ENCODE measurements around the gene NFATC2. TPM values are rescaled to one million over a fixed set of nuclear protein-coding genes. Genes with fewer than 3 reads are reported as not detected.
A peak's percentile ranks its signal among the peaks of the same experiment; 100 is the strongest.

NFATC2 gene
- total and polyA plus RNA-seq, 2 experiments from 2014 or later = 0.52 to 0.59 TPM

- TF ChIP-seq STAT1 (IDR thresholded peaks at IDR 0.05; ENCODE audit: unreplicated experiment) = no peak
- TF ChIP-seq, protein P1, sequence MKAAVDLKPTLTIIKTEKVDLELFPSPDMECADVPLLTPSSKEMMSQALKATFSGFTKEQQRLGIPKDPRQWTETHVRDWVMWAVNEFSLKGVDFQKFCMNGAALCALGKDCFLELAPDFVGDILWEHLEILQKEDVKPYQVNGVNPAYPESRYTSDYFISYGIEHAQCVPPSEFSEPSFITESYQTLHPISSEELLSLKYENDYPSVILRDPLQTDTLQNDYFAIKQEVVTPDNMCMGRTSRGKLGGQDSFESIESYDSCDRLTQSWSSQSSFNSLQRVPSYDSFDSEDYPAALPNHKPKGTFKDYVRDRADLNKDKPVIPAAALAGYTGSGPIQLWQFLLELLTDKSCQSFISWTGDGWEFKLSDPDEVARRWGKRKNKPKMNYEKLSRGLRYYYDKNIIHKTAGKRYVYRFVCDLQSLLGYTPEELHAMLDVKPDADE (IDR thresholded peaks at IDR 0.05) = no peak
- TF ChIP-seq EZH2 (IDR thresholded peaks at IDR 0.05; ENCODE audit: low read depth, unreplicated experiment) = no peak
- no peak for TF ChIP-seq EZH2phosphoT487 (IDR thresholded peaks at IDR 0.05; ENCODE audit: unreplicated experiment)
Observed at GRCh38 chr20:51510936-51511605, 31.4 kb downstream of the NFATC2 start (continued).

GRCh38 chr20:51510169-51510568 is 32.4 kb downstream of the NFATC2 start:
- Histone ChIP-seq H3K79me2 (replicated peaks; ENCODE audit: insufficient read depth) (no peaks in the 10 kb centered on the region), H3K4me3 (no peak overlapping the region), H3F3A (replicated peaks; ENCODE audit: low read depth) (no peaks in the 10 kb centered on the region), H3K4me2 (no peak overlapping the region), H3K9me2 (ENCODE audit: insufficient read depth) (no peaks in the 10 kb centered on the region), H3K27ac (ENCODE audit: low read depth) (no peak overlapping the region), H3K4me1 (ENCODE audit: insufficient read depth) (no peaks in the 10 kb centered on the region), H3K27me3 (ENCODE audit: insufficient read depth) (no peaks in the 10 kb centered on the region), H2AFZ (no peak overlapping the region), H3K36me3 (ENCODE audit: insufficient read depth) (no peaks in the 10 kb centered on the region), H4K20me1 (replicated peaks; ENCODE audit: insufficient read depth) (no peaks in the 10 kb centered on the region)
- no peak for TF ChIP-seq CREB1 (CRISPR knock-in tag; IDR thresholded peaks at IDR 0.05; ENCODE audit: low read depth)
- TF ChIP-seq, protein P2, sequence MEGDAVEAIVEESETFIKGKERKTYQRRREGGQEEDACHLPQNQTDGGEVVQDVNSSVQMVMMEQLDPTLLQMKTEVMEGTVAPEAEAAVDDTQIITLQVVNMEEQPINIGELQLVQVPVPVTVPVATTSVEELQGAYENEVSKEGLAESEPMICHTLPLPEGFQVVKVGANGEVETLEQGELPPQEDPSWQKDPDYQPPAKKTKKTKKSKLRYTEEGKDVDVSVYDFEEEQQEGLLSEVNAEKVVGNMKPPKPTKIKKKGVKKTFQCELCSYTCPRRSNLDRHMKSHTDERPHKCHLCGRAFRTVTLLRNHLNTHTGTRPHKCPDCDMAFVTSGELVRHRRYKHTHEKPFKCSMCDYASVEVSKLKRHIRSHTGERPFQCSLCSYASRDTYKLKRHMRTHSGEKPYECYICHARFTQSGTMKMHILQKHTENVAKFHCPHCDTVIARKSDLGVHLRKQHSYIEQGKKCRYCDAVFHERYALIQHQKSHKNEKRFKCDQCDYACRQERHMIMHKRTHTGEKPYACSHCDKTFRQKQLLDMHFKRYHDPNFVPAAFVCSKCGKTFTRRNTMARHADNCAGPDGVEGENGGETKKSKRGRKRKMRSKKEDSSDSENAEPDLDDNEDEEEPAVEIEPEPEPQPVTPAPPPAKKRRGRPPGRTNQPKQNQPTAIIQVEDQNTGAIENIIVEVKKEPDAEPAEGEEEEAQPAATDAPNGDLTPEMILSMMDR (conservative IDR thresholded peaks at IDR 0.05; ENCODE audit: low read depth in 2 of 2) = no peak
- H3K9me3 Mint-ChIP-seq = no peaks in the 10 kb centered on the region
- H3K4me1 Mint-ChIP-seq = no peaks in the 10 kb centered on the region
- ATAC-seq (no peak), DNase-seq (ENCODE audit: low spot score) (no peak)
- H3K4me3 Mint-ChIP-seq = no peak overlapping the region
- peaks cover 1% of the 10 kb centered on the region for H3K27me3 Mint-ChIP-seq (ENCODE audit: insufficient read depth, low read depth, poor library complexity)
- H3K36me3 Mint-ChIP-seq (ENCODE audit: low read depth) = no peaks in the 10 kb centered on the region
- H3K27ac Mint-ChIP-seq = no peak overlapping the region

GRCh38 chr20:51509208-51509607 is 33.3 kb downstream of the NFATC2 start:
- Histone ChIP-seq H3K4me1 (ENCODE audit: insufficient read depth) (no peaks in the 10 kb centered on the region), H3K9me2 (ENCODE audit: insufficient read depth) (no peaks in the 10 kb centered on the region), H3K36me3 (ENCODE audit: insufficient read depth) (no peaks in the 10 kb centered on the region), H2AFZ (no peak overlapping the region), H3K27me3 (ENCODE audit: insufficient read depth) (no peaks in the 10 kb centered on the region), H3K4me3 (no peak overlapping the region), H4K20me1 (replicated peaks; ENCODE audit: insufficient read depth) (no peaks in the 10 kb centered on the region), H3K4me2 (no peak overlapping the region), H3K27ac (ENCODE audit: low read depth) (no peak overlapping the region), H3F3A (replicated peaks; ENCODE audit: low read depth) (no peaks in the 10 kb centered on the region), H3K79me2 (replicated peaks; ENCODE audit: insufficient read depth) (no peaks in the 10 kb centered on the region)
- H3K4me1 Mint-ChIP-seq = no peaks in the 10 kb centered on the region
- DNase-seq (ENCODE audit: low spot score) = no peak
- H3K36me3 Mint-ChIP-seq (ENCODE audit: low read depth) = no peaks in the 10 kb centered on the region
- H3K27me3 Mint-ChIP-seq (ENCODE audit: insufficient read depth, low read depth, poor library complexity) = peaks cover 1% of the 10 kb centered on the region
- no peaks in the 10 kb centered on the region for H3K9me3 Mint-ChIP-seq
- no peak for ATAC-seq
- H3K27ac Mint-ChIP-seq = peak overlapping the region; percentile 41; the same call in 1 of the 2 replicates
- H3K4me3 Mint-ChIP-seq = no peak overlapping the region; the same call in 2 of the 3 replicates
- TF ChIP-seq EZH2 (IDR thresholded peaks at IDR 0.05; ENCODE audit: low read depth, unreplicated experiment) = no peak
- TF ChIP-seq POLR2AphosphoS5 (IDR thresholded peaks at IDR 0.05; ENCODE audit: low read depth) = no peak
- TF ChIP-seq ZNF331 (CRISPR knock-in tag; IDR thresholded peaks at IDR 0.05; ENCODE audit: low read depth) = no peak
- TF ChIP-seq CREB1 (CRISPR knock-in tag; IDR thresholded peaks at IDR 0.05; ENCODE audit: low read depth) = no peak
- TF ChIP-seq, protein P3, sequence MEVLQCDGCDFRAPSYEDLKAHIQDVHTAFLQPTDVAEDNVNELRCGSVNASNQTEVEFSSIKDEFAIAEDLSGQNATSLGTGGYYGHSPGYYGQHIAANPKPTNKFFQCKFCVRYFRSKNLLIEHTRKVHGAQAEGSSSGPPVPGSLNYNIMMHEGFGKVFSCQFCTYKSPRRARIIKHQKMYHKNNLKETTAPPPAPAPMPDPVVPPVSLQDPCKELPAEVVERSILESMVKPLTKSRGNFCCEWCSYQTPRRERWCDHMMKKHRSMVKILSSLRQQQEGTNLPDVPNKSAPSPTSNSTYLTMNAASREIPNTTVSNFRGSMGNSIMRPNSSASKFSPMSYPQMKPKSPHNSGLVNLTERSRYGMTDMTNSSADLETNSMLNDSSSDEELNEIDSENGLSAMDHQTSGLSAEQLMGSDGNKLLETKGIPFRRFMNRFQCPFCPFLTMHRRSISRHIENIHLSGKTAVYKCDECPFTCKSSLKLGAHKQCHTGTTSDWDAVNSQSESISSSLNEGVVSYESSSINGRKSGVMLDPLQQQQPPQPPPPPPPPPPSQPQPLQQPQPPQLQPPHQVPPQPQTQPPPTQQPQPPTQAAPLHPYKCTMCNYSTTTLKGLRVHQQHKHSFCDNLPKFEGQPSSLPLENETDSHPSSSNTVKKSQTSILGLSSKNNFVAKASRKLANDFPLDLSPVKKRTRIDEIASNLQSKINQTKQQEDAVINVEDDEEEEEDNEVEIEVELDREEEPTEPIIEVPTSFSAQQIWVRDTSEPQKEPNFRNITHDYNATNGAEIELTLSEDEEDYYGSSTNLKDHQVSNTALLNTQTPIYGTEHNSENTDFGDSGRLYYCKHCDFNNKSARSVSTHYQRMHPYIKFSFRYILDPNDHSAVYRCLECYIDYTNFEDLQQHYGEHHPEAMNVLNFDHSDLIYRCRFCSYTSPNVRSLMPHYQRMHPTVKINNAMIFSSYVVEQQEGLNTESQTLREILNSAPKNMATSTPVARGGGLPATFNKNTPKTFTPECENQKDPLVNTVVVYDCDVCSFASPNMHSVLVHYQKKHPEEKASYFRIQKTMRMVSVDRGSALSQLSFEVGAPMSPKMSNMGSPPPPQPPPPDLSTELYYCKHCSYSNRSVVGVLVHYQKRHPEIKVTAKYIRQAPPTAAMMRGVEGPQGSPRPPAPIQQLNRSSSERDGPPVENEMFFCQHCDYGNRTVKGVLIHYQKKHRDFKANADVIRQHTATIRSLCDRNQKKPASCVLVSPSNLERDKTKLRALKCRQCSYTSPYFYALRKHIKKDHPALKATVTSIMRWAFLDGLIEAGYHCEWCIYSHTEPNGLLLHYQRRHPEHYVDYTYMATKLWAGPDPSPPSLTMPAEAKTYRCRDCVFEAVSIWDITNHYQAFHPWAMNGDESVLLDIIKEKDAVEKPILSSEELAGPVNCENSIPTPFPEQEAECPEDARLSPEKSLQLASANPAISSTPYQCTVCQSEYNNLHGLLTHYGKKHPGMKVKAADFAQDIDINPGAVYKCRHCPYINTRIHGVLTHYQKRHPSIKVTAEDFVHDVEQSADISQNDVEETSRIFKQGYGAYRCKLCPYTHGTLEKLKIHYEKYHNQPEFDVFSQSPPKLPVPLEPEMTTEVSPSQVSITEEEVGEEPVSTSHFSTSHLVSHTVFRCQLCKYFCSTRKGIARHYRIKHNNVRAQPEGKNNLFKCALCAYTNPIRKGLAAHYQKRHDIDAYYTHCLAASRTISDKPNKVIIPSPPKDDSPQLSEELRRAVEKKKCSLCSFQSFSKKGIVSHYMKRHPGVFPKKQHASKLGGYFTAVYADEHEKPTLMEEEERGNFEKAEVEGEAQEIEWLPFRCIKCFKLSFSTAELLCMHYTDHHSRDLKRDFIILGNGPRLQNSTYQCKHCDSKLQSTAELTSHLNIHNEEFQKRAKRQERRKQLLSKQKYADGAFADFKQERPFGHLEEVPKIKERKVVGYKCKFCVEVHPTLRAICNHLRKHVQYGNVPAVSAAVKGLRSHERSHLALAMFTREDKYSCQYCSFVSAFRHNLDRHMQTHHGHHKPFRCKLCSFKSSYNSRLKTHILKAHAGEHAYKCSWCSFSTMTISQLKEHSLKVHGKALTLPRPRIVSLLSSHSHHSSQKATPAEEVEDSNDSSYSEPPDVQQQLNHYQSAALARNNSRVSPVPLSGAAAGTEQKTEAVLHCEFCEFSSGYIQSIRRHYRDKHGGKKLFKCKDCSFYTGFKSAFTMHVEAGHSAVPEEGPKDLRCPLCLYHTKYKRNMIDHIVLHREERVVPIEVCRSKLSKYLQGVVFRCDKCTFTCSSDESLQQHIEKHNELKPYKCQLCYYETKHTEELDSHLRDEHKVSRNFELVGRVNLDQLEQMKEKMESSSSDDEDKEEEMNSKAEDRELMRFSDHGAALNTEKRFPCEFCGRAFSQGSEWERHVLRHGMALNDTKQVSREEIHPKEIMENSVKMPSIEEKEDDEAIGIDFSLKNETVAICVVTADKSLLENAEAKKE (CRISPR knock-in tag; IDR thresholded peaks at IDR 0.05) = no peak
- TF ChIP-seq, protein P1 (IDR thresholded peaks at IDR 0.05) = no peak
